NAMALWA (cell line): ENCODE data around the gene CUEDC1.

ENCODE experiments used
- DNase-seq: peaks from one replicate; pipeline ENCODE4 v3.0.0-alpha.2; 2015; ENCODE audit warnings: low spot score

CUEDC1 gene

GRCh38 chr17:57832314-57833178 is 122.7 kb downstream of the CUEDC1 start:
- DNase-seq = no peak

GRCh38 chr17:57830880-57831279 is 124.3 kb downstream of the CUEDC1 start:
- no peak for DNase-seq

DNA sequence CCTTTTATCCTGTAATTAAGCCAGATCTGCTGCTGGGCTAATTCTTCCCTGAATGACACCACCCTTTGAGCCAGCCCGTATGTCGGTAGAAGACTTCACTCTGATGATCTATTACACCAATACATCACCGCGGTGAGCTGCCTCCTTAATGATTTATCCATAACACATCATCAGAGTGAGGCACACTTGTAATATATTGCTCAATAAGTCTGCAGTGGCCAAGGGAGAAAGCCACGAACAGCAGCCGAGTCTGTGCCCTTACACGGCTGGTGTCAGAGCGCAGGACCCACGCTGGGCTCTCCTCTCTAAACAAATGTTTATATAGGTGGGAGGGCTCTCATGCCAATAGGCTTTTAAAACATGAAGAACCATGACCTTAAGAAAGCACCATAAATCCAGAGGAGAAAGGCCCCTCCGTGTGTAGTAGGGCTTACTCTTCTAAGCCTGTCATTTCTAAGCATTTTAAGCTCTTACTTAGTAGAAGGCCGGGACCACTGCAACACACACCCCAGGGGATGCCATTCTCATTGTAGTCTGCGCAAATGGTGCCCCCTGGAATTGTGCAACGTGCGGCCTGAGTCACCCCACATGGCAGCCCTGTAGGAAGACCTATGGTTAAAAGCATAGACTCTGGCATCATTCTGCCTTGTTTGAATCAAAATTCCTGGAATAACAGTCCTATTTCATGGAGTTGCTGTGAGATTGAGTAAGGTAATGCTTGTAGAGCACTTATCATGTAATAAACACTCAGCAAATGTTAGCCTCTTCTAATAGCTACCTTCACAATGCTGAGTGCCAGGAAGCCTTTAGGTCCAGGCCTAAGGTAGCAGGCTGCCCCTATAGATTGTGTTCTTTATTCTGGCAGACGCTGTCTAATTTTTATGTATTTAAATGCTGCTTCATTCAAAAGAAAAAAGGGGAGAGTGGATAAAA is 131.5 kb downstream of the CUEDC1 start:
- no peak for DNase-seq

- DNase-seq = no peak
Measured at GRCh38 chr17:57819867-57820266, 135.3 kb downstream of the CUEDC1 start.

GRCh38 chr17:57819285-57819684 is 135.9 kb downstream of the CUEDC1 start:
- DNase-seq = no peak

- DNase-seq = no peak
Measured at GRCh38 chr17:57818066-57818465, 137.1 kb downstream of the CUEDC1 start.

GRCh38 chr17:57817299-57817698 is 137.9 kb downstream of the CUEDC1 start:
- no peak for DNase-seq

DNA sequence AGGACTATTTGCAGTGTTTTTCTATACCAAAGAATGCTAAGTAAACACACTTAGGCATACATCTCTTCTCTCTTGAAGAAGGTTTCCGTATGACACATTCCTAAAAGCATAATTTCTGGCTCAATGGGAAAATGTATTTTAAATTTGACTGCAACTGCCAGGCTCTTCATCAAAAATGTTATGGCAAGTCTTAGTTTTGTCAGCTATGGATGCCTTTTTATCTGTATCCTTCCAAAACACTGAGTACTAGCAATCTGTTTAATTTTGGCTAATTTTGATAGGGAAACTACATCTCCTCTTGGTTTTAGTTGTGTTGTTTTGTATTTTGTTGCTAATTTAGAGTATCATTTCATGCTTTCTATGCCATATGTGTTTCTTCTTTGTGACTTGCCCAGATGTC is 140.8 kb downstream of the CUEDC1 start:
- no peak for DNase-seq

- no peak for DNase-seq
Measured at GRCh38 chr17:57811638-57812280, 143.5 kb downstream of the CUEDC1 start.
